ENCODE data around the gene AP4M1.

Gene AP4M1

DNA sequence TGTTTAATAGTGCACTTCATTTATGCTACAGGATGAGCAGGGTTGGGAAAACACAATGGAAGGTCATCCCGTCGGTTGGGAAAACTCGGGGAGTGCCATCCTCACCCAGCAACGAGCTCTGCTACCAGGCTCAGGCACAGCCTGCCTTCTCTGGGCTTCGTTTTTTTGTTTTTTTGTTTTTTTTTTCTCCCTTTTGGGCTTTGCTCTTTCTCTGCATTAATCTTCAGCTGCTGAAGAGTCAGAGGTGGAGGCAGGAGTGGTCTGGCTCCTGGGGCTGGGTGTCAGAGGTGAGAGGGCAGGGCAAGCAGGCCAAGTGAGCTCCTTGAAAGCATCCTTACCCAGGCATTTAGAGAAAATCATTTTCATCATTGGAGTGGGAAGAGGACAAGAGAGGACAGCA, 31.5 kb upstream of the AP4M1 start:
- TF ChIP-seq, protein P1, sequence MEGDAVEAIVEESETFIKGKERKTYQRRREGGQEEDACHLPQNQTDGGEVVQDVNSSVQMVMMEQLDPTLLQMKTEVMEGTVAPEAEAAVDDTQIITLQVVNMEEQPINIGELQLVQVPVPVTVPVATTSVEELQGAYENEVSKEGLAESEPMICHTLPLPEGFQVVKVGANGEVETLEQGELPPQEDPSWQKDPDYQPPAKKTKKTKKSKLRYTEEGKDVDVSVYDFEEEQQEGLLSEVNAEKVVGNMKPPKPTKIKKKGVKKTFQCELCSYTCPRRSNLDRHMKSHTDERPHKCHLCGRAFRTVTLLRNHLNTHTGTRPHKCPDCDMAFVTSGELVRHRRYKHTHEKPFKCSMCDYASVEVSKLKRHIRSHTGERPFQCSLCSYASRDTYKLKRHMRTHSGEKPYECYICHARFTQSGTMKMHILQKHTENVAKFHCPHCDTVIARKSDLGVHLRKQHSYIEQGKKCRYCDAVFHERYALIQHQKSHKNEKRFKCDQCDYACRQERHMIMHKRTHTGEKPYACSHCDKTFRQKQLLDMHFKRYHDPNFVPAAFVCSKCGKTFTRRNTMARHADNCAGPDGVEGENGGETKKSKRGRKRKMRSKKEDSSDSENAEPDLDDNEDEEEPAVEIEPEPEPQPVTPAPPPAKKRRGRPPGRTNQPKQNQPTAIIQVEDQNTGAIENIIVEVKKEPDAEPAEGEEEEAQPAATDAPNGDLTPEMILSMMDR (IDR thresholded peaks at IDR 0.05; ENCODE audit: poor library complexity, severe bottlenecking): no peak
- no peak for ATAC-seq (ENCODE audit: low read depth)
- Histone ChIP-seq H3K9me3 (ENCODE audit: severe bottlenecking) (peaks cover 26% of the 10 kb centered on the region), H3K4me1 (ENCODE audit: insufficient read depth, poor library complexity, severe bottlenecking) (no peaks in the 10 kb centered on the region), H3K27ac (ENCODE audit: poor library complexity, severe bottlenecking) (no peak overlapping the region), H3K4me3 (ENCODE audit: severe bottlenecking) (no peak overlapping the region), H3K36me3 (ENCODE audit: low read depth) (peaks cover 69% of the 10 kb centered on the region), H3K27me3 (ENCODE audit: insufficient read depth, poor library complexity, severe bottlenecking) (no peaks in the 10 kb centered on the region)
- no peak for DNase-seq (ENCODE audit: low spot score)

DNA sequence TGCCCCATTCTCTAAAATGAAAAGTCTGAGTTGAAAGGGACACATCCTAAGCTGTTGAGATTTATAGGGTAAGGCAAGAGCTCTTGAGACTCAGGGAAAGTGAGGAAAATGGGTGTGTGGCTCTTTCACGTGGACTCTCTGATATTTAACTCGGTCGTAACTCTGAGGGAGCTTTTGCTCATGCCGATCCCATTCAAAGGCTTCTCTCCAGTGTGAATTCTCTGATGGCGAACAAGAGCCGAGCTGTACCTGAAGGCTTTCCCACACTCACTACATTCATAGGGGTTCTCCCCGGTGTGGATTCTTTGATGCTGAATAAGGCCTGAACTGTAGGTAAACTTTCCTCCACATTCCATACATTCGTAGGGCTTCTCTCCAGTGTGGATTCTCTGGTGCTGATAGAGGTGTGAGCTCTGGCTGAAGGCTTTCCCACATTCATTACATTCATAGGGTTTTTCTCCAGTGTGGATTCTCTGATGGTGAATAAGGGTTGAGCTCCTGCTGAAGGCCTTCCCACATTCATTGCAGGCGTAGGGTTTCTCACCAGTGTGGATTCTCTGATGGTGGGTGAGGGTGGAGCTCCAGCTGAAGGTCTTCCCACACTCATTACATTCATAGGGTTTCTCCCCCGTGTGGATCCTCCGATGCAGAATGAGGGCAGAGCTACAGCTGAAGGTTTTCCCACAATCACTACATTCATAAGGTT, 30.3 kb upstream of the AP4M1 start:
- Histone ChIP-seq H3K36me3 (ENCODE audit: low read depth) (peaks cover 75% of the 10 kb centered on the region), H3K9me3 (ENCODE audit: severe bottlenecking) (peaks cover 26% of the 10 kb centered on the region), H3K4me1 (ENCODE audit: insufficient read depth, poor library complexity, severe bottlenecking) (no peaks in the 10 kb centered on the region), H3K27me3 (ENCODE audit: insufficient read depth, poor library complexity, severe bottlenecking) (no peaks in the 10 kb centered on the region), H3K4me3 (ENCODE audit: severe bottlenecking) (no peak overlapping the region), H3K27ac (ENCODE audit: poor library complexity, severe bottlenecking) (no peak overlapping the region)
- no peak for DNase-seq (ENCODE audit: low spot score)
- ATAC-seq (ENCODE audit: low read depth): no peak
- TF ChIP-seq, protein P1 (IDR thresholded peaks at IDR 0.05; ENCODE audit: poor library complexity, severe bottlenecking): no peak

DNA sequence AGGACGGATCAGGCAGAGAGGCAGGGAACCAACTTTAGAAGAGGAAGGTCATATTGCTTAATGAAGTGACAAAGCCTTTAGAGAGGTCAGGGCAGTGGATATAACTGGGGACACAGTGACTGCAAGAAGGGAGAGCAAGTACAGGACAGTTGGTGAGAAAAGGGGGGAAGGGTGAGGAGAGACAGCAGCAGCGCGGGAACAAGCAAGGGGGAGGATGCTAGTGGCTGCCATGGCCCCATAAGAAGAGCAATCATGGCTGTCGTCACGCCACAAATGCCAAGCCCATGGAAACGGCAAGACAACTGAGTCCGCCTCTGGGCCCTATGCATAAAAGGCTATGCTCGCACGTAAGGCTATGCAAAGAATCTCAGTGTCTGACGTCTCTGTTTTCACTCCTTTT, 29.0 kb upstream of the AP4M1 start:
- no peak overlapping the region for H3K27ac ChIP-seq (ENCODE audit: poor library complexity, severe bottlenecking)
- ATAC-seq (ENCODE audit: low read depth) (no peak), DNase-seq (ENCODE audit: low spot score) (no peak)
- H3K9me3 ChIP-seq (ENCODE audit: severe bottlenecking): peaks cover 26% of the 10 kb centered on the region
- TF ChIP-seq, protein P1 (IDR thresholded peaks at IDR 0.05; ENCODE audit: poor library complexity, severe bottlenecking): no peak
- H3K27me3 ChIP-seq (ENCODE audit: insufficient read depth, poor library complexity, severe bottlenecking): no peaks in the 10 kb centered on the region
- H3K4me3 ChIP-seq (ENCODE audit: severe bottlenecking): no peak overlapping the region
- no peaks in the 10 kb centered on the region for H3K4me1 ChIP-seq (ENCODE audit: insufficient read depth, poor library complexity, severe bottlenecking)
- peaks cover 87% of the 10 kb centered on the region for H3K36me3 ChIP-seq (ENCODE audit: low read depth)

DNA sequence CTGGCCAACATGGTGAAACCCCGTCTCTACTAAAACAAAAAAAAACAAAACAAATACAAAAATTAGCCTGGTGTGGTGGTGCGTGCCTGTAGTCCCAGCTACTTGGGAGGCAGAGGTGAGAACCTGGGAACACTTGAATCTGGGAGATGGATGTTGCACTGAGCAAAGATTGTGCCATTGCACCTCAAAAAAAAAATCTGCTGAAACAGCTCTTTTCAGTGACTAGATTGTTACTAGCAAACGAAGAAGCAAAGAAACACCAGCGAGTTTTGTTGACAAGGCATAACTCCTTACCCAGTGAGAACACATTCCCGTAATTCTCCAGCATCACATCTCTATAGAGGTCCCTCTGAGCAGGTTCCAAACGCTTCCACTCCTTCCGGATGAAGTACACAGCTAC, 26.6 kb upstream of the AP4M1 start:
- DNase-seq (ENCODE audit: low spot score) (no peak), ATAC-seq (ENCODE audit: low read depth) (no peak)
- Histone ChIP-seq H3K27ac (ENCODE audit: poor library complexity, severe bottlenecking) (no peak overlapping the region), H3K9me3 (ENCODE audit: severe bottlenecking) (peaks cover 20% of the 10 kb centered on the region), H3K36me3 (ENCODE audit: low read depth) (peaks cover 100% of the 10 kb centered on the region), H3K27me3 (ENCODE audit: insufficient read depth, poor library complexity, severe bottlenecking) (no peaks in the 10 kb centered on the region), H3K4me1 (ENCODE audit: insufficient read depth, poor library complexity, severe bottlenecking) (no peaks in the 10 kb centered on the region), H3K4me3 (ENCODE audit: severe bottlenecking) (no peak overlapping the region)
- TF ChIP-seq, protein P1 (IDR thresholded peaks at IDR 0.05; ENCODE audit: poor library complexity, severe bottlenecking): no peak

DNA sequence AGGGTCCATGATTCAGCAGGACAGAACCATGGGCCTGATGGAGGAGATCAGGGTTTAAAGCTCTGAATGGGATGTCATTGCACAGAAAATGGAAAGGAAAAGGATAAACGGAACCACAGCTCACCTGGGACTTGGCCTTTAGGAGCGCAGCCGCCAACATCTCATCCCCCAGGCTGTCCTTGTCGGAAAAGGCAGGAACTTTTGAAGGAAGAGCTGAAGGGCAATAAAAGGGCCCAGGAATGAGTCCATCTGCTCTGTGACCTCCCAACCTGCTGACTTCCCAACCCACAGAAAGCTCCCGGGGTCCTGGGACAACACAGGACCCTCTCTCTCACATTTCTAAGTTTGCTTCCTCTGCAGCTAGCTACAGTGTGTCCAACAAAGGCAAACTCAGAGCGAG, 26.0 kb upstream of the AP4M1 start:
- TF ChIP-seq, protein P1 (IDR thresholded peaks at IDR 0.05; ENCODE audit: poor library complexity, severe bottlenecking): no peak
- Histone ChIP-seq H3K9me3 (ENCODE audit: severe bottlenecking) (peaks cover 20% of the 10 kb centered on the region), H3K36me3 (ENCODE audit: low read depth) (peaks cover 98% of the 10 kb centered on the region), H3K4me3 (ENCODE audit: severe bottlenecking) (no peak overlapping the region), H3K27me3 (ENCODE audit: insufficient read depth, poor library complexity, severe bottlenecking) (no peaks in the 10 kb centered on the region), H3K4me1 (ENCODE audit: insufficient read depth, poor library complexity, severe bottlenecking) (peaks cover 2% of the 10 kb centered on the region), H3K27ac (ENCODE audit: poor library complexity, severe bottlenecking) (no peak overlapping the region)
- DNase-seq (ENCODE audit: low spot score) (no peak), ATAC-seq (ENCODE audit: low read depth) (no peak)

Data from RWPE2 (cell line).